ENCODE measurements around the gene DBET. TPM values are rescaled to one million over a fixed set of nuclear protein-coding genes. Genes with fewer than 3 reads are reported as not detected.
"Not testable (repeated sequence)": the region's sequence is repeated elsewhere in the genome, so short reads cannot be mapped to it uniquely, and the experiment has no call there.

Gene DBET
- total RNA-seq, 1 experiment from 2014 or later = not detected

DNA sequence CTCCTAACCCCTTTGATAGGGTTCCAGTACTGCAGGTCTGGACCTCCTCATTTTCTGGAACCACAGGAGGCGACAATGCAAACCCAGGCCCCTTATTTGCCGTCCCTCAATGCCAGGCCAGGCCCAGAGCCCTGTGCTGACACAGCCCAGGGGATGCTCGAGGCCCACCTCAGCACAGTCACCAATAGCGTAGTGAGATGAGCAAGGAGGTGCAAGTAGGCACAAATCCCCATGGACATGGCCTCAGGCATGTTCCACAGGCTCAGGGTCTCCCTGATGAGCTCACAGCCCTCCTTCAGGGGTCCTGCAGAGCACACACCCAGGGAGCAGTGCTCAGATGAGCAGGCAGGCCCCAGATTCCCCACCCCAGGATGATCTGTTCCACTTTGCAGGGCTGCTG is 5.3 kb upstream of the DBET start:
- H3K4me1 ChIP-seq; H3K4me3 Mint-ChIP-seq (ENCODE audit: unreplicated experiment); H3K36me3 ChIP-seq (ENCODE audit: control insufficient read depth, insufficient read depth, low read length); H3K27ac Mint-ChIP-seq (ENCODE audit: unreplicated experiment); BruUV-seq (replicated peaks); DNase-seq; intact Hi-C loops (cut with micrococcal nuclease; ENCODE audit: unreplicated experiment); CTCF ChIA-PET; H3K27me3 ChIP-seq (replicated peaks; ENCODE audit: control insufficient read depth, insufficient read depth, low read length); H3K9me3 Mint-ChIP-seq (ENCODE audit: unreplicated experiment); H3K4me3 ChIP-seq (ENCODE audit: low read depth, low read length); H3K9me3 ChIP-seq; POLR2A ChIA-PET; H3K4me1 Mint-ChIP-seq (ENCODE audit: low read depth, unreplicated experiment); H3K27me3 Mint-ChIP-seq (ENCODE audit: insufficient read depth, unreplicated experiment); H3K36me3 Mint-ChIP-seq (ENCODE audit: insufficient read depth, unreplicated experiment): not testable (repeated sequence)

DNA sequence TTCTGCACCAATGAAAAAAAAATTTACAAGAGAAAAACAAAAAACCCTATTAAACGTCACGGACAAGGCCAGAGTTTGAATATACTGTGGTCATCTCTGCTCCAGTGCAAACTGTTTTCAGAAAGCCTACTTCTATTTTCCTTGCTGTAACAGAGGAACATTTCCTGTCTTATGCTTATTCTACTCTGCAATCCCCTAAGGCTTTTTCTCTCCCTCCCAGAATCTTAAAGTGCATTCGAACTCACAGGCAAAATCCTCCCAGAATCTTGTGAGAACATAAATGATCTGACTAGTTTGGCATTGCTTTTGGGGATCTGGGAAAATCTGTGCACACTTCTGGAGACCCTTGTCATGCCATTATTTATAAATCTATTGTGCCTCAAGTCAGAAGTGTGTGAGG is 503 bp downstream of the DBET start:
- POLR2A ChIA-PET; H3K27ac Mint-ChIP-seq (ENCODE audit: unreplicated experiment); H3K4me3 Mint-ChIP-seq (ENCODE audit: unreplicated experiment); BruUV-seq (replicated peaks); H3K9me3 Mint-ChIP-seq (ENCODE audit: unreplicated experiment); intact Hi-C loops (cut with micrococcal nuclease; ENCODE audit: unreplicated experiment); H3K4me1 ChIP-seq; H3K9me3 ChIP-seq; H3K27me3 Mint-ChIP-seq (ENCODE audit: insufficient read depth, unreplicated experiment); H3K27me3 ChIP-seq (replicated peaks; ENCODE audit: control insufficient read depth, insufficient read depth, low read length); H3K36me3 ChIP-seq (ENCODE audit: control insufficient read depth, insufficient read depth, low read length); H3K36me3 Mint-ChIP-seq (ENCODE audit: insufficient read depth, unreplicated experiment); CTCF ChIA-PET; H3K4me3 ChIP-seq (ENCODE audit: low read depth, low read length); DNase-seq; H3K4me1 Mint-ChIP-seq (ENCODE audit: low read depth, unreplicated experiment): not testable (repeated sequence)

DNA sequence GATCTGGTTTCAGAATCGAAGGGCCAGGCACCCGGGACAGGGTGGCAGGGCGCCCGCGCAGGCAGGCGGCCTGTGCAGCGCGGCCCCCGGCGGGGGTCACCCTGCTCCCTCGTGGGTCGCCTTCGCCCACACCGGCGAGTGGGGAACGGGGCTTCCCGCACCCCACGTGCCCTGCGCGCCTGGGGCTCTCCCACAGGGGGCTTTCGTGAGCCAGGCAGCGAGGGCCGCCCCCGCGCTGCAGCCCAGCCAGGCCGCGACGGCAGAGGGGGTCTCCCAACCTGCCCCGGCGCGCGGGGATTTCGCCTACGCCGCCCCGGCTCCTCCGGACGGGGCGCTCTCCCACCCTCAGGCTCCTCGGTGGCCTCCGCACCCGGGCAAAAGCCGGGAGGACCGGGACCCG is 4.0 kb downstream of the DBET start:
- POLR2A ChIA-PET; H3K27me3 ChIP-seq (replicated peaks; ENCODE audit: control insufficient read depth, insufficient read depth, low read length); intact Hi-C loops (cut with micrococcal nuclease; ENCODE audit: unreplicated experiment): not testable (repeated sequence)

GRCh38 chr4:190093052-190093451 is 28.8 kb downstream of the DBET start:
- H3K9me3 ChIP-seq; H3K4me1 ChIP-seq; BruUV-seq (replicated peaks); H3K9me3 Mint-ChIP-seq (ENCODE audit: unreplicated experiment); H3K4me3 Mint-ChIP-seq (ENCODE audit: unreplicated experiment); H3K36me3 ChIP-seq (ENCODE audit: control insufficient read depth, insufficient read depth, low read length); CTCF ChIA-PET; H3K4me3 ChIP-seq (ENCODE audit: low read depth, low read length); DNase-seq; H3K36me3 Mint-ChIP-seq (ENCODE audit: insufficient read depth, unreplicated experiment); H3K27ac Mint-ChIP-seq (ENCODE audit: unreplicated experiment); intact Hi-C loops (cut with micrococcal nuclease; ENCODE audit: unreplicated experiment); POLR2A ChIA-PET; H3K27me3 ChIP-seq (replicated peaks; ENCODE audit: control insufficient read depth, insufficient read depth, low read length); H3K27me3 Mint-ChIP-seq (ENCODE audit: insufficient read depth, unreplicated experiment); H3K4me1 Mint-ChIP-seq (ENCODE audit: low read depth, unreplicated experiment): not testable (repeated sequence)

More for the DNA sequence above, 4.0 kb downstream of the DBET start:
- H3K4me1 Mint-ChIP-seq (ENCODE audit: low read depth, unreplicated experiment); BruUV-seq (replicated peaks); H3K4me3 ChIP-seq (ENCODE audit: low read depth, low read length); H3K36me3 Mint-ChIP-seq (ENCODE audit: insufficient read depth, unreplicated experiment); H3K9me3 Mint-ChIP-seq (ENCODE audit: unreplicated experiment); DNase-seq; CTCF ChIA-PET; H3K9me3 ChIP-seq; H3K4me1 ChIP-seq; H3K4me3 Mint-ChIP-seq (ENCODE audit: unreplicated experiment); H3K36me3 ChIP-seq (ENCODE audit: control insufficient read depth, insufficient read depth, low read length); H3K27ac Mint-ChIP-seq (ENCODE audit: unreplicated experiment); H3K27me3 Mint-ChIP-seq (ENCODE audit: insufficient read depth, unreplicated experiment): not testable (repeated sequence)

DNA sequence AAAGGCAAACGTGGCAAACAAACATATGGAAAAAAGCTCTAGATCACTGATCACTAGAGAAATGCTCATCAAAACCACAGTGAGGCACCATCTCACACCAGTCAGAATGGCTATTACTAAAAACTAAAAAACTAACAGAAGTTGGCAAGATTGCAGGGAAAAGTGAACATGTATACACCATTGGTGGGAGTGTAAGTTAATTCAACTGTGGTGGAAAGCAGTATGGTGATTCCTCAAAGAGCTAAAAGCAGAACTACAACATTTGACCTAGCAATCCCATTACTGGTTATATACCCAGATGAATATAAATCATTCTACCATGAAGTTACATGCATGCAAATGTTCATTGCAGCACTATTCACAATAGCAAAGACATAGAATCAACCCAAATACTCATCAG is 29.7 kb downstream of the DBET start:
- H3K4me3 ChIP-seq (ENCODE audit: low read depth, low read length); H3K27ac Mint-ChIP-seq (ENCODE audit: unreplicated experiment); H3K4me1 Mint-ChIP-seq (ENCODE audit: low read depth, unreplicated experiment); H3K4me1 ChIP-seq; H3K36me3 ChIP-seq (ENCODE audit: control insufficient read depth, insufficient read depth, low read length); H3K9me3 Mint-ChIP-seq (ENCODE audit: unreplicated experiment); H3K27me3 ChIP-seq (replicated peaks; ENCODE audit: control insufficient read depth, insufficient read depth, low read length); H3K36me3 Mint-ChIP-seq (ENCODE audit: insufficient read depth, unreplicated experiment); H3K4me3 Mint-ChIP-seq (ENCODE audit: unreplicated experiment); intact Hi-C loops (cut with micrococcal nuclease; ENCODE audit: unreplicated experiment); POLR2A ChIA-PET; CTCF ChIA-PET; BruUV-seq (replicated peaks); DNase-seq; H3K27me3 Mint-ChIP-seq (ENCODE audit: insufficient read depth, unreplicated experiment); H3K9me3 ChIP-seq: not testable (repeated sequence)

DNA sequence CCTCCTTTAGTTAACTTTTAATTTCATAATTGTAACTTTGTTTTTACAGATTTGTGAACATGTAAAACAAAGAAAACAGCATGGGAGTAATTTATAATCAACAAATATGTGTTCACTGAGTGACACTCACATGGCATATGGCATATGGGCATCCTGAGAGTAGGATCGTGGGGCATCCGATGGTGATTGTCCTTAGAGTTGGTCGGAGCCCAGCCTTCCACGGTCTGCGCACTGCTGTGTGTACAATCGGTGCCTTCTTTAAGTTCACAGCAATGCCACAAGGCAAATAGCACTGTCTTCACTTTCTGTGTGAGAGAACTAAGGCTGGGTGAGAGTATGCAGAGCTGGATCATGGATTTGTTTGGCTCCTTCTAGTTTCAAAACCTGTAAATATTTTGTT is 31.0 kb downstream of the DBET start:
- H3K36me3 ChIP-seq (ENCODE audit: control insufficient read depth, insufficient read depth, low read length); DNase-seq; intact Hi-C loops (cut with micrococcal nuclease; ENCODE audit: unreplicated experiment); H3K4me3 Mint-ChIP-seq (ENCODE audit: unreplicated experiment); H3K36me3 Mint-ChIP-seq (ENCODE audit: insufficient read depth, unreplicated experiment); H3K4me3 ChIP-seq (ENCODE audit: low read depth, low read length); H3K4me1 Mint-ChIP-seq (ENCODE audit: low read depth, unreplicated experiment); CTCF ChIA-PET; H3K27me3 Mint-ChIP-seq (ENCODE audit: insufficient read depth, unreplicated experiment); BruUV-seq (replicated peaks); H3K27me3 ChIP-seq (replicated peaks; ENCODE audit: control insufficient read depth, insufficient read depth, low read length); H3K9me3 Mint-ChIP-seq (ENCODE audit: unreplicated experiment); H3K27ac Mint-ChIP-seq (ENCODE audit: unreplicated experiment); H3K4me1 ChIP-seq; H3K9me3 ChIP-seq; POLR2A ChIA-PET: not testable (repeated sequence)

DNA sequence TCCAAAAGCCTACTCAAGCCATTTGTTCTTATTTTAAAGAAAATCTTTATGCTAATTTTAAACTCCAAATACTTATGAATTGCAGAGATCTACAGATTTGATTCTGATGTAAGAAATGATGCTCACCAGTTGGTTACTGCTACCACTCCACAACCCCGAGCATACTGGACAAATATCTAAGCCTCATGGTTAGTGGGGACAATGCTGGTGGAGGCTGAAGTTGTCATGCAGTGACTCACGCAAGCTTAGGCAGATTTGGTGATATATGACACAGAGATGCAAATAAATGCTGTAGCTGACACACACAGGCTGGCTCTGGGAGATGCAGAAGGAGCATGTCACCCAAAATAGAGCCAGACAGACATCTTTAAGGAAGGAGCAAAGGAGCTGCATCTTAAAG is 35.3 kb downstream of the DBET start:
- H3K4me3 ChIP-seq (ENCODE audit: low read depth, low read length); H3K4me1 ChIP-seq; DNase-seq; H3K9me3 Mint-ChIP-seq (ENCODE audit: unreplicated experiment); H3K4me1 Mint-ChIP-seq (ENCODE audit: low read depth, unreplicated experiment); H3K36me3 ChIP-seq (ENCODE audit: control insufficient read depth, insufficient read depth, low read length); H3K9me3 ChIP-seq; H3K27ac Mint-ChIP-seq (ENCODE audit: unreplicated experiment); H3K27me3 Mint-ChIP-seq (ENCODE audit: insufficient read depth, unreplicated experiment); POLR2A ChIA-PET; CTCF ChIA-PET; intact Hi-C loops (cut with micrococcal nuclease; ENCODE audit: unreplicated experiment); H3K27me3 ChIP-seq (replicated peaks; ENCODE audit: control insufficient read depth, insufficient read depth, low read length); H3K4me3 Mint-ChIP-seq (ENCODE audit: unreplicated experiment); BruUV-seq (replicated peaks); H3K36me3 Mint-ChIP-seq (ENCODE audit: insufficient read depth, unreplicated experiment): not testable (repeated sequence)
